Measurements from ENCODE around the gene LRIG2. TPM values are rescaled to one million over a fixed set of nuclear protein-coding genes. Genes with fewer than 3 reads are reported as not detected.

The LRIG2 gene
- total RNA-seq, 4 donors from 2014 or later: 8.6 to 13.6 (median 10.7) TPM

DNA sequence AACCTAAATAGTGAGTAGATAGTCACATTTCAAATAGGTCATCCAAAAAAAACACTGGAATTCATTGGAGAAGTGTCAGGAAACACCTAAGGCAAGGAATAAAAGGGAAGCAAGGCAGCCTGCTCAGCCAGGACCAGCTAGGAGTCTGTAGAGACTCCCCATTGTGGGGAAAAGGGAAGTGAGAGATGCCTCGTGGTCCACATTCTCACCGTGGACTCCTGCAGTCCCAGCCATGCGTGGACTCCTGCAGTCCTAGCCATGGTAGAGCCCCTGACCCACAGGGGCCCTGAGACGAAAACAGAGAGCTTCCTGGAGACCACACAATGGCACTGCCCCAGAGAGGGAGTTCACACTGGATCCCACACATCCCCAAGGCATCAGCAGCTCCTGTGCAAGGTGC is 97.5 kb downstream of the LRIG2 start:
- Histone ChIP-seq H3K4me1 (no peaks in the 10 kb centered on the region), H3K9me3 (peaks cover 0 to 20% (median 4%) of the 10 kb centered on the region in 3 donors), H3K27ac (no peak overlapping the region), H3K36me3 (no peaks in the 10 kb centered on the region), H3K27me3 (no peaks in the 10 kb centered on the region), H3K4me3 (no peak overlapping the region)
- WGBS, 2 donors (ENCODE audit: low coverage in 1 of 2): 90% methylated on average over 4 of the region's 4 CpGs; no CpG with 5 or more reads in 1 of the 2 donors
- ATAC-seq: no peak
- no peak for TF ChIP-seq EP300 (IDR thresholded peaks at IDR 0.05)
- no peak for TF ChIP-seq POLR2A (IDR thresholded peaks at IDR 0.05)
- no peak for TF ChIP-seq POLR2AphosphoS5 (IDR thresholded peaks at IDR 0.05)
- TF ChIP-seq, protein P1, sequence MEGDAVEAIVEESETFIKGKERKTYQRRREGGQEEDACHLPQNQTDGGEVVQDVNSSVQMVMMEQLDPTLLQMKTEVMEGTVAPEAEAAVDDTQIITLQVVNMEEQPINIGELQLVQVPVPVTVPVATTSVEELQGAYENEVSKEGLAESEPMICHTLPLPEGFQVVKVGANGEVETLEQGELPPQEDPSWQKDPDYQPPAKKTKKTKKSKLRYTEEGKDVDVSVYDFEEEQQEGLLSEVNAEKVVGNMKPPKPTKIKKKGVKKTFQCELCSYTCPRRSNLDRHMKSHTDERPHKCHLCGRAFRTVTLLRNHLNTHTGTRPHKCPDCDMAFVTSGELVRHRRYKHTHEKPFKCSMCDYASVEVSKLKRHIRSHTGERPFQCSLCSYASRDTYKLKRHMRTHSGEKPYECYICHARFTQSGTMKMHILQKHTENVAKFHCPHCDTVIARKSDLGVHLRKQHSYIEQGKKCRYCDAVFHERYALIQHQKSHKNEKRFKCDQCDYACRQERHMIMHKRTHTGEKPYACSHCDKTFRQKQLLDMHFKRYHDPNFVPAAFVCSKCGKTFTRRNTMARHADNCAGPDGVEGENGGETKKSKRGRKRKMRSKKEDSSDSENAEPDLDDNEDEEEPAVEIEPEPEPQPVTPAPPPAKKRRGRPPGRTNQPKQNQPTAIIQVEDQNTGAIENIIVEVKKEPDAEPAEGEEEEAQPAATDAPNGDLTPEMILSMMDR (IDR thresholded peaks at IDR 0.05): no peak

DNA sequence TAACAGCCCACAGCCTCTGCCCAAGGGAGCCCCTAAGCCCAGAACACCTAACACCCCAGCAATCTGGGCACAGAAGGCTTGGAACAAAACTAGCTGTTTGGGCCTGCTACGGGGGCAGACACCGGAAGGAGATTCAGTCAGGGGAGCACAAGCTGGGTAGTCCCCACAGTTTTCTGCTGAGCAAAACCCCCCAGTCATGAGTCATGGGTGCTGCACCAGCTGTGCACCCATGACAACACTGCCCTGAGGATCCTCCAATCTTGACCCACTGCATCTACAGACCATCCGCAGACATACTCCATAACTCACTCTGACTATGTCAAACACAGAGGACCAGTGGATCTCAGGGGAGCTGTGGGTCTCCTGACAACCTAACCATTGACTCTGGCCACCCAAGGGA is 105.1 kb downstream of the LRIG2 start:
- Histone ChIP-seq H3K4me3 (no peak overlapping the region), H3K9me3 (peaks cover 0 to 5% (median 0%) of the 10 kb centered on the region in 3 donors), H3K27me3 (no peaks in the 10 kb centered on the region), H3K4me1 (no peaks in the 10 kb centered on the region), H3K27ac (no peak overlapping the region), H3K36me3 (no peaks in the 10 kb centered on the region)
- WGBS, 2 donors (ENCODE audit: low coverage in 1 of 2): no CpG with 5 or more reads among the region's 3 CpGs
- TF ChIP-seq EP300 (IDR thresholded peaks at IDR 0.05) (no peak), POLR2A (IDR thresholded peaks at IDR 0.05) (no peak), POLR2AphosphoS5 (IDR thresholded peaks at IDR 0.05) (no peak)
- TF ChIP-seq, protein P1 (IDR thresholded peaks at IDR 0.05): no peak
- ATAC-seq: no peak

DNA sequence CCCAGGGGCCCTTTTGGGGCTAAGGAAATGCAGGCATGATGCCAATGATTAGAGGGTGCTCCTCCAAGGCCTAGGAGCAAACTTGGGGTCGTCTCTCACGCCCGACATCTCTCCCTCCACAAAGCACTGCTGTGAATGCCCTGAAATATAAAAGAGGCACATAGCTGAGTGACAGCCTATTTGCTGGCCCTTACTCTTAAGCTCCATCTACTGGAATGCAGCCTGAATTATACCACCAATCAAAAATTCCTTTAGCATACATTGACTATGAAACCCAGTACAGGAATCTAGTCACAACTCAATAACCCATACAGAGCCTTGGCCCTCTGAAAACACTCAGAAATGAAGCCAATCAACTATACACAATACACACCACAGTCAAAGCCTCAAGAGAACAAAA is 105.5 kb downstream of the LRIG2 start:
- H3K4me3 ChIP-seq: no peak overlapping the region
- no CpG with 5 or more reads among the region's 3 CpGs for WGBS, 2 donors (ENCODE audit: low coverage in 1 of 2)
- H3K9me3 ChIP-seq: peaks cover 0 to under 1% (median 0%) of the 10 kb centered on the region in 3 donors
- TF ChIP-seq POLR2AphosphoS5 (IDR thresholded peaks at IDR 0.05) (no peak), POLR2A (IDR thresholded peaks at IDR 0.05) (no peak), EP300 (IDR thresholded peaks at IDR 0.05) (no peak)
- TF ChIP-seq, protein P1 (IDR thresholded peaks at IDR 0.05): no peak
- no peaks in the 10 kb centered on the region for H3K4me1 ChIP-seq
- H3K36me3 ChIP-seq: no peaks in the 10 kb centered on the region
- no peaks in the 10 kb centered on the region for H3K27me3 ChIP-seq
- H3K27ac ChIP-seq: no peak overlapping the region
- no peak for ATAC-seq

Other genes starting within 250 kb of the LRIG2 start
- 10 to 100 TPM; 27.9 to 46.5 (median 36.9) TPM for gene SLC16A1, start 117.0 kb upstream of the LRIG2 start, total RNA-seq

Data from gastroesophageal sphincter (tissue), 4 donors.